H1 (cell line): ENCODE measurements around the gene C19orf12. TPM values are rescaled to one million over a fixed set of nuclear protein-coding genes. Genes with fewer than 3 reads are reported as not detected.
A peak's percentile ranks its signal among the peaks of the same experiment; 100 is the strongest.

ENCODE experiments used
- CTCF ChIA-PET: fragments of 300-600 bp; sonication (Branson Sonifier 250); formaldehyde crosslinking; loops from one replicate; lab custom pipeline; 2021; ENCODE audit not compliant: partially characterized antibody; lab: Charles Lee
- POLR2A ChIA-PET: fragments of 300-600 bp; sonication (Branson Sonifier 250); formaldehyde crosslinking; loops from one replicate; lab custom pipeline; 2021; ENCODE audit warnings: inconsistent platforms; ENCODE audit not compliant: partially characterized antibody; lab: Charles Lee
- DNase-seq, 2 experiments: peaks; one replicate each; pipeline versions ENCODE4 v3.0.0 to v3.0.0-alpha.2; 2010 to 2022; ENCODE audit warnings: low spot score in 2 of 2, low read depth in 1 of 2, mixed read lengths in 1 of 2
- FAIRE-seq: peaks from 2 replicates; lab custom pipeline; 2011; peaks lifted over from hg19 to GRCh38; lab: Jason Lieb, UNC
- H2AFZ ChIP-seq: 2 replicates; pipeline ENCODE4 v1.8.1; 2012; ENCODE audit warnings: low read length, inconsistent platforms
- H2AK5ac ChIP-seq: 2 replicates; pipeline ENCODE4 v1.6.1; 2013; ENCODE audit warnings: low read depth, low read length
- H2BK120ac ChIP-seq: replicated peaks from 2 replicates; pipeline ENCODE3; 2013; ENCODE audit warnings: low read depth, low read length, inconsistent platforms
- H2BK12ac ChIP-seq: 2 replicates; pipeline ENCODE4 v1.6.1; 2013; ENCODE audit warnings: low read depth, low read length
- H2BK15ac ChIP-seq: 2 replicates; pipeline ENCODE4 v1.6.1; 2013; ENCODE audit warnings: low read length
- H2BK20ac ChIP-seq: 2 replicates; pipeline ENCODE4 v1.6.1; 2013; ENCODE audit warnings: low read length
- H2BK5ac ChIP-seq: 2 replicates; pipeline ENCODE4 v1.6.1; 2013; ENCODE audit warnings: low read depth, low read length
- H3K14ac ChIP-seq: 2 replicates; pipeline ENCODE4 v1.6.1; 2013; ENCODE audit warnings: inconsistent platforms; ENCODE audit not compliant: insufficient read length
- H3K18ac ChIP-seq: 2 replicates; pipeline ENCODE4 v1.6.1; 2013; ENCODE audit warnings: low read length; ENCODE audit errors: extremely low read depth
- H3K23ac ChIP-seq: 2 replicates; pipeline ENCODE4 v1.6.1; 2013; ENCODE audit warnings: inconsistent platforms; ENCODE audit not compliant: insufficient read length
- H3K23me2 ChIP-seq: 2 replicates; pipeline ENCODE4 v1.6.1; 2013; ENCODE audit warnings: low read depth, low read length
- H3K27ac ChIP-seq: 2 replicates; pipeline ENCODE4 v1.6.1; 2011; ENCODE audit warnings: low read depth, low read length, inconsistent platforms
- H3K27me3 ChIP-seq, 4 experiments: replicated peaks in 1 of 4; 1 replicate in 1 of 4; 2 replicates in 3 of 4; pipeline versions ENCODE4 v1.6.1 to v1.8.1; 2011 to 2013; ENCODE audit warnings: low read length in 3 of 4, mild to moderate bottlenecking in 3 of 4, inconsistent platforms in 2 of 4, mixed read lengths in 2 of 4, moderate library complexity in 1 of 4; ENCODE audit not compliant: control insufficient read depth in 3 of 4, insufficient read depth in 3 of 4; ENCODE audit errors: extremely low read depth in 1 of 4
- H3K36me3 ChIP-seq, 4 experiments: 2 replicates each; pipeline versions ENCODE4 v1.6.1 to v1.8.1; 2011 to 2013; ENCODE audit warnings: mild to moderate bottlenecking in 4 of 4, low read length in 3 of 4, moderate library complexity in 2 of 4, control low read depth in 1 of 4, inconsistent platforms in 1 of 4; ENCODE audit not compliant: insufficient read depth in 4 of 4, control insufficient read depth in 2 of 4
- H3K4ac ChIP-seq: replicated peaks from 2 replicates; pipeline ENCODE3; 2013; ENCODE audit warnings: low read length, low read depth, mixed read lengths, inconsistent platforms; ENCODE audit not compliant: insufficient read length
- H3K4me1 ChIP-seq, 4 experiments: replicated peaks in 1 of 4; 1 replicate in 1 of 4; 2 replicates in 3 of 4; pipeline versions ENCODE4 v1.6.1 to v1.8.1; 2011 to 2013; ENCODE audit warnings: low read length in 3 of 4, inconsistent platforms in 2 of 4, mixed read lengths in 1 of 4; ENCODE audit not compliant: insufficient read depth in 4 of 4, control insufficient read depth in 3 of 4
- H3K4me2 ChIP-seq, 2 experiments: 2 replicates each; pipeline versions ENCODE4 v1.6.1 to v1.8.1; 2011 to 2013; ENCODE audit warnings: low read depth in 2 of 2, low read length in 2 of 2, control low read depth in 1 of 2, inconsistent platforms in 1 of 2, mild to moderate bottlenecking in 1 of 2; ENCODE audit not compliant: insufficient read depth in 1 of 2
- H3K4me3 ChIP-seq, 4 experiments: fragments of 200-600, 300-600 bp in 1 of 4; sonication (generic), shearing (Covaris generic), sonication (Bioruptor Twin) in 1 of 4; 2 replicates each; pipeline versions ENCODE4 v1.5.1 to v1.8.1; 2011 to 2016; ENCODE audit warnings: low read length in 4 of 4, low read depth in 3 of 4, control low read depth in 2 of 4, inconsistent platforms in 2 of 4, mild to moderate bottlenecking in 2 of 4, mixed read lengths in 1 of 4, moderate library complexity in 1 of 4; ENCODE audit not compliant: insufficient read depth in 2 of 4; ENCODE audit errors: extremely low read depth in 1 of 4
- H3K56ac ChIP-seq: replicated peaks from 2 replicates; pipeline ENCODE3; 2013; ENCODE audit warnings: low read depth, mild to moderate bottlenecking, mixed read lengths, low read length, inconsistent platforms; ENCODE audit not compliant: insufficient read length
- H3K79me1 ChIP-seq: 2 replicates; pipeline ENCODE4 v1.6.1; 2013; ENCODE audit warnings: low read depth, low read length, control low read depth
- H3K79me2 ChIP-seq, 2 experiments: 2 replicates each; pipeline versions ENCODE4 v1.6.1 to v1.8.1; 2012 to 2013; ENCODE audit warnings: low read length in 2 of 2, mild to moderate bottlenecking in 2 of 2, inconsistent platforms in 1 of 2; ENCODE audit not compliant: insufficient read depth in 2 of 2, control insufficient read depth in 1 of 2
- H3K9ac ChIP-seq, 4 experiments: replicated peaks in 1 of 4; 1 replicate in 1 of 4; 2 replicates in 3 of 4; pipeline versions ENCODE4 v1.6.1 to v1.8.1; 2011 to 2013; ENCODE audit warnings: low read depth in 3 of 4, low read length in 3 of 4, control low read depth in 2 of 4, mild to moderate bottlenecking in 2 of 4, moderate library complexity in 2 of 4, inconsistent platforms in 1 of 4; ENCODE audit errors: extremely low read depth in 1 of 4
- H3K9me3 ChIP-seq, 2 experiments: 2 replicates each; pipeline versions ENCODE4 v1.6.1 to v1.8.1; 2012 to 2013; ENCODE audit warnings: mild to moderate bottlenecking in 2 of 2, moderate library complexity in 2 of 2, control low read depth in 1 of 2, inconsistent platforms in 1 of 2, low read depth in 1 of 2, low read length in 1 of 2, mixed read lengths in 1 of 2; ENCODE audit not compliant: insufficient read depth in 2 of 2
- H4K20me1 ChIP-seq, 2 experiments: replicated peaks in 1 of 2; 2 replicates each; pipeline versions ENCODE3 to v1.8.1; 2011 to 2013; ENCODE audit warnings: inconsistent platforms in 2 of 2, low read length in 2 of 2, mild to moderate bottlenecking in 1 of 2; ENCODE audit not compliant: insufficient read depth in 2 of 2, control insufficient read depth in 1 of 2
- H4K5ac ChIP-seq: 2 replicates; pipeline ENCODE4 v1.6.1; 2013; ENCODE audit warnings: low read length, low read depth, mixed read lengths, inconsistent platforms; ENCODE audit not compliant: insufficient read length
- H4K8ac ChIP-seq: 2 replicates; pipeline ENCODE4 v1.8.0; 2013; ENCODE audit warnings: mild to moderate bottlenecking, moderate library complexity, low read length, inconsistent platforms; ENCODE audit not compliant: insufficient read depth; ENCODE audit errors: extremely low read depth
- H4K91ac ChIP-seq: replicated peaks from 2 replicates; pipeline ENCODE3; 2013; ENCODE audit warnings: low read length, mixed read lengths, inconsistent platforms; ENCODE audit not compliant: insufficient read length
- FOSL1 ChIP-seq: IDR thresholded peaks from 2 replicates; pipeline ENCODE4 v1.6.1; 2011; ENCODE audit warnings: mild to moderate bottlenecking, low read depth, low read length, moderate library complexity; ENCODE audit not compliant: insufficient read depth
- KDM4A ChIP-seq: IDR thresholded peaks from one replicate; pipeline ENCODE4 v1.7.1; 2012; ENCODE audit warnings: low read depth, mild to moderate bottlenecking, moderate library complexity, low read length, inconsistent platforms; ENCODE audit not compliant: severe bottlenecking
- YY1 ChIP-seq: IDR thresholded peaks from 2 replicates; pipeline ENCODE4 v1.6.1; 2011; ENCODE audit warnings: low read depth, mild to moderate bottlenecking, low read length
- WGBS, 2 experiments: shearing (Covaris generic) in 1 of 2; methylation state at CpG; one replicate each; pipeline versions ENCODE4 v1.1.6 to v1.1.7; 2013 to 2015; ENCODE audit warnings: low lambda C conversion rate in 2 of 2, mixed read lengths in 2 of 2, inconsistent platforms in 1 of 2, low coverage in 1 of 2, missing lambda C conversion rate in 1 of 2; ENCODE audit not compliant: insufficient replicate concordance in 2 of 2, insufficient coverage in 1 of 2, insufficient read length in 1 of 2; ENCODE audit errors: extremely low coverage in 1 of 2, missing lambda C conversion rate in 1 of 2; 5-methylcytosine and 5-hydroxymethylcytosine counted together
- long read RNA-seq, 2 experiments: library from RNA in 1 of 2; library from capped mRNA in 1 of 2; stranded (forward); transcript quantifications; one replicate each; pipeline ENCODE4 v2.0.0, GENCODE V29; 2021; ENCODE audit warnings: inconsistent platforms in 1 of 2
- polyA minus RNA-seq, 3 experiments: library from RNA; depleted of rRNA, polyadenylated mRNA; stranded (reverse); fragments of >200 nt; gene quantifications; 1 replicate in 2 of 3; 2 replicates in 1 of 3; pipeline ENCODE4 v1.2.3, GENCODE V29; 2011
- polyA plus RNA-seq, 7 experiments: library from polyadenylated mRNA; depleted of rRNA in 3 of 7; stranded (reverse) in 5 of 7; unstranded in 2 of 7; fragments of >200 nt in 5 of 7; fragments of 200-250 nt in 2 of 7; gene quantifications; 1 replicate in 5 of 7; 2 replicates in 1 of 7; 4 replicates in 1 of 7; pipeline versions ENCODE4 v1.2.1 to v1.2.3, GENCODE V29; 2011 to 2013; ENCODE audit warnings: missing spikeins in 2 of 7, mixed read lengths in 2 of 7
- total RNA-seq: library from RNA; stranded (reverse); fragmentation: NEBNext Ultra II Directional; extraction: Animal tissue kit (Norgen Biotek cat#: 25700); gene quantifications from 2 replicates; pipeline ENCODE4 v1.2.1, GENCODE V29; 2021

C19orf12 gene
- total RNA-seq = 11.9 and 14.5 TPM in 2 replicates
- polyA plus RNA-seq (2011; rRNA removed) = 10.7 and 14.6 TPM in 2 replicates
- polyA plus RNA-seq (2011; cell fraction: cytosol; rRNA removed) = 10.5 TPM
- polyA plus RNA-seq (2011; cell fraction: nucleus; rRNA removed) = 12.9 TPM
- polyA plus RNA-seq (2012, experiment 1 of 2) = 9.6 to 12.2 TPM (median 10.7 TPM) in 4 replicates
- polyA plus RNA-seq (2012, experiment 2 of 2) = 10.7 TPM
- 8.8 TPM for polyA plus RNA-seq (2013, experiment 1 of 2)
- 8.9 TPM for polyA plus RNA-seq (2013, experiment 2 of 2)
- 3.7 and 3.8 TPM in 2 replicates for polyA minus RNA-seq (2011; rRNA and poly(A)+ RNA removed)
- polyA minus RNA-seq (2011; cell fraction: cytosol; rRNA and poly(A)+ RNA removed) = 5.4 TPM
- polyA minus RNA-seq (2011; cell fraction: nucleus; rRNA and poly(A)+ RNA removed) = 7.5 TPM
- long read RNA-seq, experiment 1, partial matches to known transcripts = 0 of 12 reads
- long read RNA-seq, experiment 1, other reads (novel, unspliced or antisense) = 6 of 12 reads
- long read RNA-seq, experiment 2, full-length matches to known transcripts = 2 of 4 reads
- long read RNA-seq, experiment 2, partial matches to known transcripts = 1 of 4 reads
- long read RNA-seq, experiment 2, other reads (novel, unspliced or antisense) = 1 of 4 reads

- ChIA-PET CTCF (interaction anchor here (0.7 to 5.7 kb wide), 12 partner anchors 10 to 217 kb away, joined by 3 to 52 read pairs (median 5); no protein-coding TSS in a partner anchor), POLR2A (interaction anchor here (0.6 to 4.4 kb wide), 5 partner anchors 10 to 716 kb away, joined by 3 to 17 read pairs (median 3); no protein-coding TSS in a partner anchor)
- Histone ChIP-seq H2BK12ac (no peak within 1 kb of the TSS), H3K4me3 (peak within 1 kb of the TSS; percentile 62 to 75 (median 66)), H3K18ac (peak within 1 kb of the TSS; percentile 71; the same call in 1 of the 2 replicates), H3K9ac (peak within 1 kb of the TSS; percentile 24 to 79 (median 56); a peak in 6 of 7 replicates), H3K4me1 (peaks cover 0 to 4% (median 2%) of the 10 kb centered on the region in 4 experiments; a peak in 3 of 7 replicates), H2BK20ac (no peak within 1 kb of the TSS), H3K27ac (peak within 1 kb of the TSS; percentile 47; the same call in 1 of the 2 replicates), H3K4me2 (peak within 1 kb of the TSS; percentile 73 to 74), H4K8ac (peak within 1 kb of the TSS; percentile 95), H4K91ac (peak within 1 kb of the TSS; percentile 61), H3K23me2 (peaks cover 2% of the 10 kb centered on the region; the same call in 1 of the 2 replicates), H3K79me2 (no peaks in the 10 kb centered on the region; a peak in 1 of 4 replicates), H2AFZ (no peak within 1 kb of the TSS), H3K9me3 (no peaks in the 10 kb centered on the region), H4K5ac (no peak within 1 kb of the TSS), H2BK5ac (peak within 1 kb of the TSS; percentile 35; the same call in 1 of the 2 replicates), H3K27me3 (no peaks in the 10 kb centered on the region), H2AK5ac (no peak within 1 kb of the TSS), H3K36me3 (no peaks in the 10 kb centered on the region), H2BK120ac (no peak within 1 kb of the TSS), H2BK15ac (no peak within 1 kb of the TSS), H4K20me1 (no peaks in the 10 kb centered on the region), H3K23ac (no peak within 1 kb of the TSS), H3K4ac (peak within 1 kb of the TSS; percentile 2), H3K14ac (no peak within 1 kb of the TSS), H3K79me1 (no peaks in the 10 kb centered on the region; the same call in none of the 2 replicates), H3K56ac (peak within 1 kb of the TSS; percentile 36)
- DNase-seq (peak in 1 of 2 experiments; percentile 77), FAIRE-seq (no peak)
- WGBS, 2 experiments = 2% methylated on average over 43 of the region's 72 CpGs; no CpG with 5 or more reads in 1 of the 2 experiments
- no peak for TF ChIP-seq FOSL1
- TF ChIP-seq YY1 = no peak
- peak; percentile 80 for TF ChIP-seq KDM4A
Measured at GRCh38 chr19:29714953-29715700, at the start of gene C19orf12. Gene C19orf12 (minus strand): TSS chr19:29715261. CDS start chr19:29708413, 6,848 bp downstream.
